Measurements from ENCODE around the gene LGI4. TPM values are rescaled to one million over a fixed set of nuclear protein-coding genes. Genes with fewer than 3 reads are reported as not detected.

The LGI4 gene
- total and polyA plus RNA-seq, 8 donors: 3.1 to 40.0 (median 13.4) TPM

DNA sequence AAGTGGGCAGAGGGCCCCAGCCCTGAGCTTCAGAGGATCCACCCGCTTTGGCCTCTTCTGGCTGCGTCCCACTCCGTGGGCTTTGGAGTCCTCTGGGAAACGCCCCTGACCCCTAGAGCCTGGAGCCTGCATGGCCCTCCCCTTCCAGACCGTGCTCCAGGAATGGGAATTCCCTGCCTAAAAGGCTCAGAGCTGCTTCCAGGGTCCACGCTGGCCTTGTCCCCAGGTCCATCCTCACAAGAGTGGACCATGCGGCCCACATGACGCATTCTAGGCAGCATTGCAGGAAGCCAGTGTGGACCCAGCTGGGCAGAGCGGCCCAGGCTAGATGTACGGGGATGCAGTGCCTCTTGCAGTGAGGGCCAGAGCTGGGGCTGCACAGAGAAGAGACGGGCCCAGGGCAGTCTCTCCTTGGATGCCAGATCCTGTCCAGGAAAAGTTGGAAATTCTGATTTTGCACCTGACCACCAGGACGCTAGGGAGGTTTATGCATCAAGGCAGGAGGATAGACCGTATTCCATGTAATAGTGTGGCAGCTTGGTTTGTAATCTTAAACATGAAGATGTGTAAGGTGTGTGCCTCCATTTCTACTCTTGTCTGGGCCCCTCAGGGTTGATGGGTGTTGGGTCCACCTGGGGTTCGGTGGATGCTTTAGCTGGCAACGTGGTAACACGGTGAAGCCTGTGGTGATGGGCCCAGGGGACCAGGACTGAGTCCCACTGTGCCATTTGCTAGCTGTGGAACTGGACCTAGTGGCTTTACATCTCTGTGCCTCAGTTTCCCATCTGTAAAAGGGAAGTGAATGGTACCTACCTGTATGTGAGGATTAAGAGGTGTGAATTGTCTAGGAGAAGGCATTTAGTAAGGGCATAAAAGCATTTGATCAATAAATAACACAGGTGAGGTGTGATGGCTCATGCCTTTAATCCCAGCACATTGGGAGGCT lies 34.0 kb downstream of the LGI4 start:
- Histone ChIP-seq H3K4me1 (peaks cover 0 to 4% (median 2%) of the 10 kb centered on the region in 4 donors), H3K9me3 (no peaks in the 10 kb centered on the region), H3K27me3 (no peaks in the 10 kb centered on the region), H3K4me3 (no peak overlapping the region), H3K36me3 (no peaks in the 10 kb centered on the region), H3K27ac (no peak overlapping the region)
- no peak for DNase-seq
- intact Hi-C loops (cut with DNase I; ENCODE audit: low total_unique reads): no loop called here
- TF ChIP-seq EP300 (IDR thresholded peaks at IDR 0.05) (no peak), POLR2A (IDR thresholded peaks at IDR 0.05) (no peak), POLR2AphosphoS5 (IDR thresholded peaks at IDR 0.05) (no peak)
- TF ChIP-seq, protein P1, sequence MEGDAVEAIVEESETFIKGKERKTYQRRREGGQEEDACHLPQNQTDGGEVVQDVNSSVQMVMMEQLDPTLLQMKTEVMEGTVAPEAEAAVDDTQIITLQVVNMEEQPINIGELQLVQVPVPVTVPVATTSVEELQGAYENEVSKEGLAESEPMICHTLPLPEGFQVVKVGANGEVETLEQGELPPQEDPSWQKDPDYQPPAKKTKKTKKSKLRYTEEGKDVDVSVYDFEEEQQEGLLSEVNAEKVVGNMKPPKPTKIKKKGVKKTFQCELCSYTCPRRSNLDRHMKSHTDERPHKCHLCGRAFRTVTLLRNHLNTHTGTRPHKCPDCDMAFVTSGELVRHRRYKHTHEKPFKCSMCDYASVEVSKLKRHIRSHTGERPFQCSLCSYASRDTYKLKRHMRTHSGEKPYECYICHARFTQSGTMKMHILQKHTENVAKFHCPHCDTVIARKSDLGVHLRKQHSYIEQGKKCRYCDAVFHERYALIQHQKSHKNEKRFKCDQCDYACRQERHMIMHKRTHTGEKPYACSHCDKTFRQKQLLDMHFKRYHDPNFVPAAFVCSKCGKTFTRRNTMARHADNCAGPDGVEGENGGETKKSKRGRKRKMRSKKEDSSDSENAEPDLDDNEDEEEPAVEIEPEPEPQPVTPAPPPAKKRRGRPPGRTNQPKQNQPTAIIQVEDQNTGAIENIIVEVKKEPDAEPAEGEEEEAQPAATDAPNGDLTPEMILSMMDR (IDR thresholded peaks at IDR 0.05): no peak
- WGBS, 5 donors: 81 to 86% (median 84%) methylated on average over 15 to 16 of the region's 16 CpGs

DNA sequence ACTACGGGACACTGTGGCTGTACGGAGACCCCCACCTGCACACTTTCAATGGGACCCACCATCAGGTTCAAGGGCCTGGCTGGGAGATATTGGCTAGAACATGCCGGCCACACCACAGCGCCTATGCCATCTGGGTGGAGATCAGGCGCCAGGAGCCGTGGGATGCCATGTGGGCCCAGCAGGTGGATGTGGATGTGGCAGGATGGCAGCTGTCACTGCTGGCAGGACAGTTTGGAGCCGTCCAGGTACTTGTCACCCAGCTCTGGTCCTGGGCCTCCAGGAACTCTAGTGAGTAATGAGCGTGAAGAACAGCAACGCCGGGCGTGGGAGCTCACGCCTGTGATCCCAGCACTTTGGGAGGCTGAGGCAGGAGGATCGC lies 35.0 kb downstream of the LGI4 start:
- H3K4me1 ChIP-seq: peaks cover 0 to 4% (median 2%) of the 10 kb centered on the region in 4 donors
- no peak overlapping the region for H3K4me3 ChIP-seq
- 94 to 97% (median 95%) methylated on average over 5 to 13 of the region's 13 CpGs for WGBS, 5 donors
- DNase-seq: no peak
- H3K9me3 ChIP-seq: no peaks in the 10 kb centered on the region
- intact Hi-C loops (cut with DNase I; ENCODE audit: low total_unique reads): no loop called here
- H3K27me3 ChIP-seq: no peaks in the 10 kb centered on the region
- TF ChIP-seq, protein P1 (IDR thresholded peaks at IDR 0.05): no peak
- TF ChIP-seq EP300 (IDR thresholded peaks at IDR 0.05): no peak
- no peaks in the 10 kb centered on the region for H3K36me3 ChIP-seq
- no peak overlapping the region for H3K27ac ChIP-seq

DNA sequence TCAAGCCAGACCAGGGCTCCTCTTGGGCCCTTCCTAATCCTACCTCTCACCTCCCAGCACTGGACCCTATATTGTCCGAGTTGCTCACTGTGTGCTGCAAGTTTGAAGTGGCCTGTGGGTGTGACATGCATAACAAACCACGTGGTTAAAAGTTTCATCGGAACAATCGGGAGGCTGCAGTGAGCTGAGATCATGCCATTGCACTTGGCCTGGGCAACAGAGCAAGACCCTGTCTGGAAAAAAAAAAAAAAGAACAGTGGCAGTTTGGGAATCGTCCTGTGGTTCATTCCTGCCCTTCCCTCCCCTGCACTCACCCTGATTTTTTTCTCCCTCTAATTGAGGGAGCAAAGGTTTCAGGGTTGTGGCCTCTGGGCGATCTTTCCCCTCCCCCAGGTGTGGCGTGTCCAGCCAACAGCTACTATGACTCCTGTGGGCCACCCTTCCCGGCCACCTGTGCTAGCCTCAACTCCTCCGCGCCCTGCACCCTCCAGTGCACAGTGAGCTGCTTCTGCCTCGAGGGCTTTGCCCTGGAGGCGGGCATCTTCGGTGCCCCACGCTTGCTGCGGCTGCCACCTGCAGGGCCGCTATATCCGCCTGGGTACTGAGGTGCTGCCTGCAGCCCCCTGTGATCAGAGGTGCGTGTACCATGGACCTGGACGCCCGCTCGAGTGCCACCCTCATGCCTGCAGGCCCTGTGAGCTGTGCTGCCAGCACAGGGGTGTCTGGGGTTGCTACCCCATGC lies 35.5 kb downstream of the LGI4 start:
- Histone ChIP-seq H3K27me3 (no peaks in the 10 kb centered on the region), H3K36me3 (no peaks in the 10 kb centered on the region), H3K4me1 (peaks cover 0 to 4% (median 2%) of the 10 kb centered on the region in 4 donors), H3K9me3 (no peaks in the 10 kb centered on the region), H3K27ac (no peak overlapping the region), H3K4me3 (no peak overlapping the region)
- TF ChIP-seq EP300 (IDR thresholded peaks at IDR 0.05) (no peak), POLR2A (IDR thresholded peaks at IDR 0.05) (no peak), POLR2AphosphoS5 (IDR thresholded peaks at IDR 0.05) (no peak)
- TF ChIP-seq, protein P1 (IDR thresholded peaks at IDR 0.05): no peak
- 82 to 90% (median 87%) methylated on average over 18 to 21 of the region's 21 CpGs for WGBS, 5 donors
- intact Hi-C loops (cut with DNase I; ENCODE audit: low total_unique reads): no loop called here
- DNase-seq: no peak

DNA sequence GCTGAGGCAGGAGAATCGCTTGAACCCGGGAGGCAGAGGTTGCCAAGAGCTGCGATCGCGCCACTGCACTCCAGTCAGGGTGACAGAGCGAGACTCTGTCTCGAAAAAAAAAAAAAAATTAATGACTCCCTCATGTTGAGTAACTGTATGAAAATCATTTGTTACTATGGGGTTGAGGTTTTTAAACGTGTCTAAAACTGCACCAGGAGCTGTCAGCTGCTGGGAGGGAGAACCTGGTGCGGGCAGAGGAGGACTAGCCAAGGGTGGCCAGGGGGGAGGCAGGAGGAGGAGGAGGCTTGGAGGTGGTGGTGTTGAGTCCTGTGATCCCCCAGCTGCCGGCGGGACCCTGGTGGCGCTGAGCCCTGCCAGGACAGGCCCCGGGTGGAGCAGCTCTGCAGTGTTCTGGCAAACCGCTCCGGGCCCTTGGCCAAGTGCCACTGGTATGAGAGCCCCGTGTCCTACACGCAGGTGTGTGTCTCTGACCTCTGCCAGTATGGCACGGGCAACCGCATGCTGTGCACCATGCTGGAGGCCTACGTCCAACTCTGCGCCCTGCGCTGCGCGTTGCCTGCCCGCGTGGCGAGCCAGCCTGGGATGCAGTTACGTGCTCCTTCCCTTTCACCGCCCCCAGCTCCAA lies 36.3 kb downstream of the LGI4 start:
- H3K36me3 ChIP-seq: no peaks in the 10 kb centered on the region
- intact Hi-C loops (cut with DNase I; ENCODE audit: low total_unique reads): no loop called here
- WGBS, 5 donors: 58 to 73% (median 67%) methylated on average over 28 to 29 of the region's 29 CpGs
- H3K27me3 ChIP-seq: no peaks in the 10 kb centered on the region
- H3K27ac ChIP-seq: no peak overlapping the region
- H3K4me3 ChIP-seq: no peak overlapping the region
- peaks cover 0 to 4% (median 2%) of the 10 kb centered on the region in 4 donors for H3K4me1 ChIP-seq
- no peak for TF ChIP-seq POLR2A (IDR thresholded peaks at IDR 0.05)
- TF ChIP-seq, protein P1 (IDR thresholded peaks at IDR 0.05): no peak
- TF ChIP-seq POLR2AphosphoS5 (IDR thresholded peaks at IDR 0.05): no peak
- no peak for TF ChIP-seq EP300 (IDR thresholded peaks at IDR 0.05)
- H3K9me3 ChIP-seq: no peaks in the 10 kb centered on the region
- peak in 1 of 2 donors; percentile 85 for DNase-seq
